ENCODE results near the gene CORO7.

DNA sequence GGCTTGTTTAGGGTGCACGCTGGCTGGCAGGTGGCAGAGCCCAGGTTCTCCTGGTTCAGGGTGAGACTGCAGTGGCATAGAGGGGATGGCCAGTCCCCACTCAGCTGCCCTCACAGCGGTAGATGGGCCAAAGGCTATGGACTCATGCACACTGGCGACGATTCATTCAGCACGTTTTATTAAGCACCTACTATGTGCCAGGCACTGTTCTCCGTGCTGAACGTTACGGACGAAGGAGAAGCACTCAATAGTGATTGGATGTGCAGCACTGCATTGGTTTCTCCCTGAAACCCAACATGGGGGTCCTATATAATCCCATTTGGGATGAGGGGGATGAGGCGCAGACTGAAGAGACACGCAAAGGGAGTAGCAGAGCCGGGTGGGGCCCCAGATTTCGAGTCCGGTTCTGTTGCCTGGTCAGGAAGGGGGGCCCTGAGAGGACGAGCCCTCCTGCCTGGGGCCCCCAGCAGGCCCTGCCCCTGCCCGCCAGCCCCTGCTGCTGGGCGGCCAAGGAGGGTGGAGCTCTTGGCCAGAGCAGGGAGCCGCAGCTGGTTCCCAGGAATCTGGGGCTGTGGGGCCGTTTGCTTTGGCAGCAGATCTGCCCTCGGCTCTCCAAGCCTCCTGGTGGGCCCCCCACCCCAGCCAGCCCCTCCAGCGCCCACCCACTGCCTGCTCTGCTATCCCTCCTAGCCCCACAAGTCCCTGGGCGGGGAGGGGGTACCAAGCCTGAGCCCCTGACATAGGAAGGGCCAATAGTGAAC lies 91.7 kb downstream of the CORO7 start:
- TF ChIP-seq GATA3 (IDR thresholded peaks at IDR 0.05; ENCODE audit: low read depth, low read length): no peak
- no peak for TF ChIP-seq GATA2 (IDR thresholded peaks at IDR 0.05; ENCODE audit: low read depth, low read length)

All from SH-SY5Y (cell line).